HepG2 (cell line): ENCODE results near the gene SMARCA4.

Experiments used
- CTCF ChIP-seq: sonication (generic); formaldehyde crosslinking; IDR thresholded peaks from 2 replicates; pipeline ENCODE4 v1.5.0; 2020; ENCODE audit warnings: mild to moderate bottlenecking, missing genetic modification reagents, moderate library complexity
- PRDM10 ChIP-seq: sonication (generic); formaldehyde crosslinking; IDR thresholded peaks from 2 replicates; pipeline ENCODE4 v1.4.0; 2020; ENCODE audit warnings: low read depth, missing genetic modification reagents
- RNF2 ChIP-seq: fragments of 450-650 bp; conservative IDR thresholded peaks from 2 replicates; pipeline ENCODE4 v1.6.1; 2016; ENCODE audit warnings: low read depth
- SOX5 ChIP-seq: IDR thresholded peaks from 2 replicates; pipeline ENCODE4 v1.6.1; 2016; ENCODE audit warnings: borderline replicate concordance
- TAF15 ChIP-seq: fragments of 200-400 bp; formaldehyde crosslinking; IDR thresholded peaks from one replicate; pipeline ENCODE4 v1.6.1; 2018; ENCODE audit warnings: mild to moderate bottlenecking, low read depth, low read length; ENCODE audit not compliant: poor library complexity, severe bottlenecking
- ZBTB33 ChIP-seq: sonication (generic); formaldehyde crosslinking; IDR thresholded peaks from 2 replicates; pipeline ENCODE4 v1.4.0; 2020; ENCODE audit warnings: missing genetic modification reagents
- ZBTB37 ChIP-seq: sonication (generic); formaldehyde crosslinking; IDR thresholded peaks from 2 replicates; pipeline ENCODE4 v1.4.0; 2020; ENCODE audit warnings: mild to moderate bottlenecking, missing genetic modification reagents
- ZBTB44 ChIP-seq: sonication (generic); formaldehyde crosslinking; IDR thresholded peaks from 2 replicates; pipeline ENCODE4 v1.4.0; 2020; ENCODE audit warnings: missing genetic modification reagents
- ZNF687 ChIP-seq: sonication (generic); formaldehyde crosslinking; IDR thresholded peaks from 2 replicates; pipeline ENCODE4 v1.5.1; 2020; ENCODE audit warnings: mild to moderate bottlenecking, missing genetic modification reagents, moderate library complexity

- TF ChIP-seq CTCF (CRISPR knock-in tag) (no peak), RNF2 (no peak), PRDM10 (CRISPR knock-in tag) (no peak), ZBTB33 (CRISPR knock-in tag) (no peak), TAF15 (no peak), ZNF687 (CRISPR knock-in tag) (no peak), ZBTB37 (CRISPR knock-in tag) (no peak), ZBTB44 (CRISPR knock-in tag) (no peak), SOX5 (CRISPR knock-in tag) (no peak)
These were observed 2.0 kb downstream of the SMARCA4 start for GRCh38 chr19:10962863-10963262.
